GM21529 (cell line): ENCODE data around the gene DCAF10.
"Not testable (repeated sequence)": the region's sequence is repeated elsewhere in the genome, so short reads cannot be mapped to it uniquely, and the experiment has no call there.

ENCODE experiments used
- ATAC-seq: cut with Tn5 transposase; IDR thresholded peaks from one replicate; pipeline ENCODE4 v1.9.1; 2021; ENCODE audit not compliant: unreplicated experiment

Gene DCAF10

GRCh38 chr9:37906312-37907239 lies 106.0 kb downstream of the DCAF10 start:
- no peak for ATAC-seq

GRCh38 chr9:37908283-37908682 lies 107.7 kb downstream of the DCAF10 start:
- ATAC-seq, result no peak

DNA sequence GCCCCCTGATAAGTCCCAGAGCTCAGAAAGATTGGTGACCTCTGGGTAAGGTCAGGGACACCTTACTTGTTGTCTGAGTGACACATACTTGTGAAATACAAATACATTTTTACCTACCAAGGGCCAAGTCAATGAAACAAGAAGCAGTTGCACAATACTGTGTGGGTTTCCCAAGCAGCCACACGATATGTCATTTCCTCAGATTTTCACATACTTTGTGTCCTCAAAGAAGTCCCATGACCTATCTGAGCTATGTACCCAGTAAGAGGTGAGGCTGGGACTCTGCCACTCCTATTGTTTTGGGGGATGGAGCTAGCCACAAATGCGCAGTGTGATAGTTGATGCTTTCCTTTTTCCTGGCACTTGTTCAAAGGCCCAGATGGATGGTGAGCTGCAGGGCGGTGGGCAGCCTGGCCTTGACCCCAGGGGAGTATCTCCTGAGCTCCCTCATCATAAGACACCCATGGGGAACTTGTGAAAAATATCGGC lies 108.1 kb downstream of the DCAF10 start:
- no peak for ATAC-seq

DNA sequence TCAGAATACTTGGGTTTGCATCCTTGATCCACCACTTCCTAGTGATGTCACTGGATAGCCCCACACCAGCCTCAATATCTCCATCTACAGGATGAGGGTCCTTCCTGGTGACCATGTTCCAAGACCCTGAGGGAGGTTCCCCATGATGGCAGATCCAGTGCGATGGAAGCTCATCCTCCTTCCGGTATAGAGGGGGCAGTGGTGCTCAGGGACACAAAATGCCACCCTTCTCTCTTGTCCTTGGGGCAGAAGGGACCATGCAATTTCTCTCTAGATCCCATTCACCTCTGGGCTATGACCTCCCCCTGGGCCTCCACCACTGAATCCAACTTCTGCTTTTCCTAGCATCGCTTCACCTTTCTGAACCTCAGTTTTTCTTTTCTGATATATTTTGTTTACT lies 108.7 kb downstream of the DCAF10 start:
- ATAC-seq, result no peak

DNA sequence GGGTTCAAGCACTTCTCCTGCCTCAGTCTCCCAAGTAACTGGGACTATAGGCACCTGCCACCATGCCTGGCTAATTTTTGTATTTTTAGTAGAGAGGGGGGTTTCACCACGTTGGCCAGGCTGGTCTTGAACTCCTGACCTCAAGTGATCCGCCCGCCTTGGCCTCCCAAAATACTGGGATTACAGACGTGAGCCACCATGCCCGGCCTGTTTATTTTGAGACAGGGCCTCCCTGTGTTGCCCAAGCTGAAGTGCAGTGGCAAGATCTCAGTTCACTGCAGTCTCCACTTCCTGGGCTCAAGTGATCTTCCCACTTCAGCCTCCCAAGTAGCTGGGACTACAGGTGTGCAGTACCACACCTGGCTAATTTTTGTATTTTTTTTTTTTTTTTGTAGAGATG lies 109.2 kb downstream of the DCAF10 start:
- ATAC-seq, result not testable (repeated sequence)

GRCh38 chr9:37910271-37910670 lies 109.7 kb downstream of the DCAF10 start:
- ATAC-seq, result no peak

GRCh38 chr9:37911271-37911681 lies 110.7 kb downstream of the DCAF10 start:
- no peak for ATAC-seq

DNA sequence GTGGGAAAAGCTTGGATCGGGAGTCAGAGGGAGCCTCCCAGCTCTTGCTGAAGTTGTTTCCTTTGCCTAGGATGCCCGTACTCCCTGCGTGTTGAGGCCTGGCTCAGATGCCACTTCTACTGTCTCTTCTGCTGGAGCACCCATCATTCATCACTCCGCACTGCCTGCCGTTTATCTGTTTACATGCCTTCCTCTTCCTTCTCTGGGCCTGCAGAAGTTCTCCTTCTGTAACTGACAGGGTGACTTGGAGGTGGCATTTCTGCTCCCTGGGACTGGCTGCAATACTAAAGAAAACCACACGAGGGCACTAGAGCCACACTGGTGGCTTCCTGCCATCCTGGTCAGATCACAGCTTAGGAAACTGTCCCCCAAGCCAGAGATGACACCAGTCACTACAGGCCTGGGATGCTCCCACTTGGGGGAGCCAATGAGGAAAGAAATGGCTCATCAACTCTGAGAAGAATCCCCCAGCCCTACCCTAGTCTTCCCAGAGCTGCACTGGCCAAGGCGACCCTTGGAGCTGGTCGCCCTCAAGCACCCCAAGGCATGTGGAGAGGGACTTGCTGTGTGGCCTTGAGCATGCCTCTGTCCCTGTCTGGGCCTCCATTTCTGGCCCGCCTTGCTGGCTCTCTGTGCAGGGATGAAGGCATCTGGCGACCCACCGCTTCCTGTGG lies 113.0 kb downstream of the DCAF10 start:
- peak; percentile 75 for ATAC-seq

- no peak for ATAC-seq
Observed at GRCh38 chr9:37914154-37914551, 113.6 kb downstream of the DCAF10 start.

DNA sequence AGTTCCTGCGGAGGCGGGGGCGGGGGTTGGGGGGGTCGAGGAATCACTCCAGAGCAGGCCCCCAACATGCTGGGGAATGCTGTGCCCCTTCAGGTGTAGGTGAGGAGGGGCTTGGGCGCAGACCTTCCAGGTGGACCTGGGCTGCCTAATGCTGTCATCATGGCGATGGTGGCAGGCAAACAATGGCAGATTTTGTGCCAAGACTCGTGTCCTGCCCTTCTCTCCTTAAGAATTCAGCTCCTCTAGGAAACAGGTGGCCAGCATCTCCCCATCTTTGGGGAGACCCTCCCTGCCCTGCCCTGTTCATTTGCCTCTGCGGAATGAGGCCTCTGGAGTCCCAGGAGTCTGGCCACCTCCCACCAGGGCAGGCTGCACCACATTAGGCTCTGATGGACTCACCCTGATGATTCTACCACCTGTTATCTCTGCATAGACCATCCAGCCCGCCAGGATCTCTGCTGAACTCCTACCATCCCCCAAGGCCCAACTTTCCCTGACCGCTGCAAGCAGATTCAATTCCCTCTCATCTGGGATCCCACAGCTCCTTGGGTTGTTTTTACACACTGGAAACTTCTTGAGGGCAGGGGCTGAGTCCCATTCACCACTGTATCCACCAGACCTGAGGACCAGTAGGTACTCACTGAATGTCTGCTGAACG lies 114.2 kb downstream of the DCAF10 start:
- ATAC-seq, result no peak

GRCh38 chr9:37915911-37916470 lies 115.4 kb downstream of the DCAF10 start:
- no peak for ATAC-seq

DNA sequence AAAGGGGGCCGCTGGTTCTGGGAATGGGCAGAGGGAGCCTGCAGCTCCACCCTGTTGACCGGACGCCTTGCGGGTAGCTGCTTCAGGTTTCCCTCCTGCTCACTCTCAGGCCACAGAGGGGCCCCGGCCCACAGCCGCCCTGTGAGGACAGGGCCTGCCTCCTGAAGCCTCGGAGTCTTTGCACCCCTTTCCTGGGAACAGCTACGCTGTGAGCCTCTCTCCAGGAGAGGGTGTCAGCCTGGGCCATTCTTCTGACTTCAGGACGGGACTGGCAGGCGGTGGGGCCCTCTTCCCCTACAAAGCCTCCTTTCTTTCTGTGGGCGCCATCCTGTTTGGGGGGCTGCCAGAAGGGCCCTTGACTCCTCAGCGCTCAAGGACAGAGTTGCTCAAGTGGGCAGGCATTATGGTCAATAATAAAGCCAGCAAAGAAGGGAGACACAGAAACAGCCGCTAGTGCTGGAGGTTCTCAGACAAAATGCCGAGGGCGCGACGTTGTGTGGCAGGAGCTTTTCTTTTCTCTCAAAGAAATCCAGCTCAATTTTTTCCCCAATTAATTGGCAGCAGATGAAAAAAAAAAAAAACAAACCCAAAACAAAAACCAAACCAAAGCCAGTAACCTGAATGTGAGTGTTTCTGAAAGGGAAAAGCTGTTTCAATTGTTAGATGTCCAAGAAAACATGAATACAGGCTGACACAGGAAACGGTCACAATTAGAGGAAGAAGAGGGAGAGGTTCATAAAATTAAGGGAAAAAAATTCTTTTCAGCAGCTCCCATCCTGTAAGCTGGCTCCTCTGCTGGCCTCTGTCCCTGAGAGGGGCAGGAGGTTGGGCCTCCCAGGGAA lies 116.1 kb downstream of the DCAF10 start:
- no peak for ATAC-seq
